RWPE2 (cell line): ENCODE data around the gene STRIP1.
A peak's percentile ranks its signal among the peaks of the same experiment; 100 is the strongest.

Experiments used
- ATAC-seq: fragments of 200-7000 bp; cut with Tn5 transposase; 3 replicates; pipeline ENCODE4 v1.9.1; 2021; ENCODE audit warnings: low read depth
- DNase-seq: peaks from one replicate; pipeline ENCODE4 v3.0.0-alpha.2; 2020; ENCODE audit warnings: low spot score
- H3K27ac ChIP-seq: fragments of 450-650 bp; 2 replicates; pipeline ENCODE4 v1.5.1; 2017; ENCODE audit warnings: mild to moderate bottlenecking; ENCODE audit not compliant: poor library complexity, severe bottlenecking
- H3K27me3 ChIP-seq: fragments of 250-450 bp; sonication (Bioruptor Pico); 2 replicates; pipeline ENCODE4 v1.5.1; 2021; ENCODE audit warnings: mild to moderate bottlenecking, moderate library complexity; ENCODE audit not compliant: insufficient read depth, poor library complexity, severe bottlenecking
- H3K36me3 ChIP-seq: fragments of 250-450 bp; sonication (Bioruptor Pico); 2 replicates; pipeline ENCODE4 v1.5.1; 2020; ENCODE audit warnings: low read depth, mild to moderate bottlenecking, moderate library complexity
- H3K4me1 ChIP-seq: fragments of 250-450 bp; sonication (Bioruptor Pico); 2 replicates; pipeline ENCODE4 v1.5.1; 2021; ENCODE audit warnings: mild to moderate bottlenecking, moderate library complexity; ENCODE audit not compliant: insufficient read depth, poor library complexity, severe bottlenecking
- H3K4me3 ChIP-seq: fragments of 250-450 bp; sonication (Bioruptor Pico); 2 replicates; pipeline ENCODE4 v1.5.1; 2021; ENCODE audit warnings: mild to moderate bottlenecking, moderate library complexity; ENCODE audit not compliant: severe bottlenecking
- H3K9me3 ChIP-seq: fragments of 250-450 bp; sonication (Bioruptor Pico); 2 replicates; pipeline ENCODE4 v1.5.1; 2021; ENCODE audit warnings: mild to moderate bottlenecking, moderate library complexity; ENCODE audit not compliant: severe bottlenecking
- CTCF ChIP-seq: fragments of 450-650 bp; IDR thresholded peaks from one replicate; pipeline ENCODE4 v1.5.1; 2017; ENCODE audit warnings: mild to moderate bottlenecking, moderate library complexity; ENCODE audit not compliant: poor library complexity, severe bottlenecking

STRIP1 gene

GRCh38 chr1:110059133-110059863 is 24.9 kb downstream of the STRIP1 start:
- no peak overlapping the region for H3K4me3 ChIP-seq
- H3K27ac ChIP-seq = no peak overlapping the region
- H3K9me3 ChIP-seq = no peaks in the 10 kb centered on the region
- H3K36me3 ChIP-seq = peaks cover 35% of the 10 kb centered on the region
- no peaks in the 10 kb centered on the region for H3K27me3 ChIP-seq
- no peak for TF ChIP-seq CTCF
- no peaks in the 10 kb centered on the region for H3K4me1 ChIP-seq
- no peak for ATAC-seq
- no peak for DNase-seq

- Histone ChIP-seq H3K4me3 (no peak overlapping the region), H3K27me3 (no peaks in the 10 kb centered on the region), H3K36me3 (peaks cover 27% of the 10 kb centered on the region), H3K27ac (no peak overlapping the region), H3K9me3 (no peaks in the 10 kb centered on the region), H3K4me1 (no peaks in the 10 kb centered on the region)
- DNase-seq (no peak), ATAC-seq (no peak)
- peak; percentile 73 for TF ChIP-seq CTCF
Observed at GRCh38 chr1:110060034-110060661, 25.7 kb downstream of the STRIP1 start.

GRCh38 chr1:110060662-110061060 is 26.2 kb downstream of the STRIP1 start:
- Histone ChIP-seq H3K36me3 (peaks cover 22% of the 10 kb centered on the region), H3K9me3 (no peaks in the 10 kb centered on the region), H3K4me1 (no peaks in the 10 kb centered on the region), H3K4me3 (no peak overlapping the region), H3K27ac (no peak overlapping the region), H3K27me3 (no peaks in the 10 kb centered on the region)
- no peak for TF ChIP-seq CTCF
- ATAC-seq = no peak
- no peak for DNase-seq

GRCh38 chr1:110061341-110061740 is 26.9 kb downstream of the STRIP1 start:
- Histone ChIP-seq H3K27ac (no peak overlapping the region), H3K4me3 (no peak overlapping the region), H3K27me3 (no peaks in the 10 kb centered on the region), H3K36me3 (peaks cover 15% of the 10 kb centered on the region), H3K4me1 (no peaks in the 10 kb centered on the region), H3K9me3 (no peaks in the 10 kb centered on the region)
- ATAC-seq = no peak
- DNase-seq = no peak
- TF ChIP-seq CTCF = no peak

GRCh38 chr1:110062612-110063011 is 28.2 kb downstream of the STRIP1 start:
- H3K4me1 ChIP-seq = no peaks in the 10 kb centered on the region
- TF ChIP-seq CTCF = no peak
- no peaks in the 10 kb centered on the region for H3K9me3 ChIP-seq
- H3K27ac ChIP-seq = no peak overlapping the region
- ATAC-seq (no peak), DNase-seq (no peak)
- H3K27me3 ChIP-seq = peaks cover 6% of the 10 kb centered on the region
- H3K4me3 ChIP-seq = no peak overlapping the region
- 0 out of 2 replicates have a peak, but pooled peaks cover 4% of the 10 kb centered on the region for H3K36me3 ChIP-seq
